NCI-H128 (cell line): Measurements from ENCODE around the gene BCL11B.
A peak's percentile ranks its signal among the peaks of the same experiment; 100 is the strongest.

ENCODE experiments used
- DNase-seq: peaks from one replicate; lab custom pipeline; 2025; ENCODE audit not compliant: unreplicated experiment; lab: John Stamatoyannopoulos, UW

Gene BCL11B

DNA sequence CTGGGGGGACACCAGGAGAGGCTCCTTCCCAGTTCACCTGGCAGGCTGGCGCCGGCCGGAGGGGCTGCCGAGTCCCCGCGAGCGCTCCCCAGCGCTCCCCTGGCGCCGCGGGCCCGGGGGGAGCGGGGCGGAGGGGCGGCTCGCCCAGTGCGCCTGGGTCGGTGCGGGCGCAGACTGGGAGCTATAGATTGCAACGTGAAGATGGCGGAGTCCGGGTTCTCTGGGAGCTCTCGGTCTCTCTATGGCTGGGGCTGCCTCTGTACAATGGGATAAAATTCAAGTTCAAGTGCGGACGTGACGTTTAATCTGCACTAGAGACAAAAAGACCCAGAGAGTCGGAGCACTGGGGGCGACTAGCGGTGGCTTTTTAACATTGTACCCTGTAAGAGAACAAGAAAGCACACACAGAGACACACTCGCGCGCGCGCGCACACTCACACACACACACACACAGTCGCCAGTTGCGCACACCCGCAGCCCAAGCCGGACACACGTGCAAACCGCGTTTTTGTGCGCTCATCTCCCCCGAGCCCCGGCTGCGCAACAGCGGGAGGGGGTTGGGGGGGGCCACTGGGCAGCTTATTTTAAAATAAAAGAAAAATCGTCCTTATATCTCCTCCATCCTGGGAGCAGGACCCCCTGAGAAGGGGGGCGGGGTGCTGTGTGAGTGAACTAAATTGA lies at the start of gene BCL11B:
TSS of gene BCL11B (minus strand) at position 247 of the 681 bp plus-strand sequence. CDS start 979 bp downstream, outside the sequence.
- peak; percentile 97 for DNase-seq

DNA sequence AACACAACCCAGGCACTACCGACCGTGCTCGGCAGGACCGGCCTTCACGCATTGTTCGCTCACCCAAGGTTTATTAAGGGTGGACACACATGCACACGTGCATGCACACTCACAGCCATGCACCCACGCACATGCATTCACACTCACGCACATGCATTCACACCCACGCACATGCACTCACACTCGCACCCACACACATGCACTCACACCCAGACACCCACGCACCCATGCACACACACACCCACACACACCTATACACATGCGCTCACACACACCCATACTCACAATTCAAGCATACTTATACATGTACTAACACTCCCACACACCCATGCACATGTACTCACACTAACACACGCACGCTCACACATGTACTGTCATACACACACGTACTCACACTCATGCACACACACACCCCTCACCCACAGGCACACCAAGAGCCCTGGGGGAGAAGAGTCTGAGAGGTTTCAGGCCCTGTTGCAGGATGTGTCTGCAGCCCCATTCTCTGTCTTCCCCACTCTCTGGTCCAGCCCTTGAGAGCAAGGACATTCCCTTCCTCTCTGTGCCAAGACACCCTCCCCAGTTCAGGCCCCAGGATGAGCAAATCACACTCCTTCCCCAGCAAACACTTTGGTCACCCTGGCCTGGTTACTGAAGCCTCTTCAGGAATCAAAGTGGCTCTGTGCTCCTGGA lies 49.4 kb upstream of the BCL11B start:
- DNase-seq, result no peak

DNA sequence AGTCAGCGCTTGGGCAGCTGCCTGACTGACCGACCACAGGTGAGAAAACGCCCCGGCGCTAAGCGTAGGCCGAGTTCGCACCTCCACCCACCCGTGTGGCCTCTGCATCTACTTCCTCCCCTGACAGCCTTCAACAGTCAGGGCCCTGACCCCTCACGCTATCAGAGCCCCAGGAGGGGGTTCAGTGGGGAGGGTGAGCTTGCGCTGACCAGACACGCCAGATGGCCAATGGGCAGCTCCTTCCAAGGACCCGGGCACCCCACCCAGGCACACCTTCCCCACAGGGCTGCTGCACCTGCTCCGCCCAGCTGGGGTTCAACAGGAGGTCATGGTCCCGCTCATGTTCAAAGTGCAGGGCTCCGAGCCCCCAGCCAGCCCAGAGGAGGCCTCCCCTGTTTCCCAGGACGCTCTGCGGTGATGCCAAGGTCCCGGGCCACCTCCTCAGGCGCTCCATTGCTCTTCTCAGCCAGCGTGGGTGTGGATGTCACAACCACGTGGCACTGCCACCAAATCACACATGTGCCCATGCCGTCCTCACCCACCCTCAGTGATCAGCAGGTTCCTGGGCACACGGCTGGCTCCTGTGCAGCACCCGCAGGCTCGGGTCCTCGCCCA lies 48.7 kb upstream of the BCL11B start:
- no peak for DNase-seq

DNA sequence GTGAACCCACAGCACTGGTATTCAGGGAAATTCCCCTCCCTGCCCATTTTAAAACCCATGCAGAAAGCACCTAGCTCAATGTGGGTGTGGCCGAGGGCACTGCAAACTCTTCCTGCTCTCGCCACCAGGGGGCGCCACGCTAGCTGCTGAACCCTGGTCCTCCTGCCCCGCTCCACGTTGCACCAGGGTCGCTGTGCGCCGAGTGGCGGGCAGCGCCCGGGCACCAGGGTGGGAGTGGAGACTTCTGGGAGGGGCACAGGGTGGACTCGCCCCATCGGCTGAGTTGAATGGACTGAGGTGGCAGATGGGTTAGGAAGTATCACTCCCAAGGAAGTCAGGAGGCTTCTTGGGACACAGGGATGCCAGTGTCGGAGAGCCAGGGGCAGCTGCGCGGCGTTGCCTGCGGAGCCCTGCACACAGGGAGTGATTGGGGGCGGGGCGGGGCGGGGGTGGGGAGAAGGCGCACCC lies 48.1 kb upstream of the BCL11B start:
- DNase-seq, result peak; percentile 22

DNA sequence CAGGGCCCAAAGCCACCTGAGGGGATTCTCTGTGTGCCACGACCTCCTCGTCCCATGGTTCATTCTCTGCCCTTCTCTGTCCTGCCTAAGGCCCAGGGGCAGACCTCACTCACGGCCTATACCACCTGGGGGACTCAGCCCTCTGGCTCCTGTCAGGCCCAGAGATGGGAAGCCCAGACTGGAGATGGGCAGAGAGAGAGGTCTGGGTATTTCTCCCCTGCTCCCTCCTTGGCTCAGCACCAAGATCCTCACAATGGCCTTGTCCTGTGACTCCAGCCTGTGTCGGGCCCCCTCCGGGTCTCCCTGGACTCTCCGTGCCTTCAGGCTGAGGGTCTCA lies 46.9 kb upstream of the BCL11B start:
- DNase-seq, result no peak

DNA sequence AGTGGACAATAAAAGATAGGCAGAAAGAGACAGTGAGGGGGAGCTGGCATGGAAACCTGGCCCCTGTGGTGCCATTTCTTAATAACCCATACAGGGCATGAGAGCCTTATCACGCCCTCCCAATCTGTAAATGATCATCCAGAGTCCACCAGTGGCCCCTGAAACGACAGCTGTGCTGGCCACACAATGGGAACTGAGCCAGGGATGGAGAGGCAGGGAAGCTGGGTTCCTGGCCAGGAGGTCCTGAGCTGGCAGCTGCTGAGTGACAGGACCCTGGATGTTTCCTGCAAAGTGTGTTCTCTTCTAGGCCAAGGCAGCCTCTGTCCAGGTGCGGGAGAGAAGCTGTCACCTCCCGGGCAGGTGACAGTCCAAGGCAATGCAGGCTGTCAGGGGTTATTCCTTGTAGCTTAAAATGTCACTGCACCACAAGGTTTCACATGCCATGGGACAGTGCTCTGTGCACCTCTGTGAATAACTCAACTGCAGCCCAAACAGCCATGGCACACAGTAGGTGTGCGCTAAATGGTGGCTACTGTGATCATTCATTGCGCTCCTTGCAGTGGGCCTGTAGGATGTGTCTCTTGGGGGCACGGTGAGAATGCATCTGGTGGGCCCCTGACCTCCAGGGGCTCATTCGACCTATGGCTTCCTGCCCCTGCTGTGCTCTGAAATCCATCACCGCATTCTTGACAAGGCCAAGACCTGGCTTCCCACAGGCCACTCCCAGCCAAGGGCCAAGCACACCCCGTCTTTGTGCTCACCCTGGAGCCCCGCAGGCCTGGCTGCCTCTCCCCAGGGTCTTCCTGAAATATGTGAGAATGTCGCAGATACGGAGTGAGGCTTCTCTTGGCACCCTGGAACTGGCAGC lies 46.3 kb upstream of the BCL11B start:
- DNase-seq, result no peak

DNA sequence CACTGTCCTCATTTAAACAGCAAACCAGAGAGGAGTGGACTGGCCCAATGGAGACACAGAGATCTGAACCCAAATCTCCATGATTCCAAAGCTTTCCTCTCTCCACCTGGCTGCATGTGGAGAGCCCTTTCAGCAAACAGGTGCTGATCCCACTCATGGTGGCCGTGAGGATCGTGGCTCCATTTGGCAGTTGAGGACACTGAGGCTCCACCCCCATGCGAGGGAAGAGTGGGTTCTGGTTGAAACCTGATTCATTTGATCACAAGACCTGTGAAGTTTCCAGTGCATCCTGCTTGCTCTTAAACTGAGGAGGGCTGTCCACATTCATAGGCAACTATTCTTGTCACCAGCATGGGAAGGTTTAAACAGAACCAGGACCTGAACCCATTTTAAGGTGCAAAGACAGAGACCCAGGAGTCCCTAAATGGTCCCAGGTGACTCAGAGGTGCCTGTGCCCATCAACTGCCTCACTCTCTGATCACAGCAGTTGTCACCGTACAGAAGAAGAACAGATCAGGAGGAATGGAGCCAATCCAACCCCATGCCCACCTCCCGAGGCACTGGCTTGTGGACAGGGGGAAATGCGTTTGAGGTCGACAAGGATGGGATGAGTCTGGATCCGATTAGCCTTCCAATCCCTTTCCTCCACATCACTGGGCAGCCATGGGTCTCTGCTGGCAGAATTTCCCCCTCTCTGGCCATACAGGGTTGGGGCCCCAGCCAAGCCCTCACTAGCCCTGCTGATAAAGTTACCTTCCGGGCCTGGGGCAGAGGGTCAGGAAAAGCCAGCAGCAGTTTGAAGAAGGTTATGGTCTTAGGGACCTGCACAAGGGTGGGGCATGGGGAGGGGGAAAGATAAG lies 45.5 kb upstream of the BCL11B start:
- no peak for DNase-seq

DNA sequence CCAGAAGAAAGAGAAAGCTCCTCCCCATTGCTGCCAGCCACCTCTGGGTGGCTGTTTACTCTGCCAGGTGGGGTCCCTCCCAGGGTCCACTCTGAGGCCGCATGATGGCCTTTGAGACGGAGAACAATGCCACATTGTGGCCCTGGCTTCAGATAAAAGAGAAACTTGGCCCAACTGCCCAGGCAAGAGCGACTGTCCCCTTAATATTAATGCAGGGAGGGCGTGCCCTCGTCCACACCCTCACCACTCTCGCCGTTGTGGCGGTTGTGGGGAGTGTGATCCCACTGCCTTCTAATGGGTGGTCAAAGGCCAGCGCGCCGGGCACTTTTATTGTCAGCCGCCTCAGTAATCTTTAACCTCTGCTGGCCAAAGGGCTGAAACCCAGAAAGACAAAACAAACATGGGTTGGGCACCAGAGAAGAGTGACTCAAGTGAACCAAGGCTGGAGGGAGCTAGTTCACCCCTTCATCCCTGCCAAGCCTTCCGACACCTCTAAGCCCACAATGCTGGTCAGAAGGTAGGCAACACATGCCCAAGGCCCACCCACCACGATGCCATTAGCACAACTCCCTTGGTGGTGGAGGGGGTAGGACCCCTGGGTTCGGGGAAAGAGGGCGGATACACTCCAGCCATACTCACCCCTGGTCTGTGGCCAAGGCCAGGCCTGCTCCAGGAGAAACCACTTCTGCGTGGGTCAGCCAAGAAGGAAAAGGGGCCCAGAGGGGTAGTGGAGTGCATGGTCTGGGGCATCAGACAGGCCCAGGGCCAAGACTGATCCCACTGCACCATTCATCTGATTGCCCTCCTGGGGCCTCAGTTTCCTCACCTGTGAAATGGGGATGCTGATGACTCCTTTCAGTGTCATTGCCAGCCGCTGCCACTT lies 44.5 kb upstream of the BCL11B start:
- DNase-seq, result no peak

DNA sequence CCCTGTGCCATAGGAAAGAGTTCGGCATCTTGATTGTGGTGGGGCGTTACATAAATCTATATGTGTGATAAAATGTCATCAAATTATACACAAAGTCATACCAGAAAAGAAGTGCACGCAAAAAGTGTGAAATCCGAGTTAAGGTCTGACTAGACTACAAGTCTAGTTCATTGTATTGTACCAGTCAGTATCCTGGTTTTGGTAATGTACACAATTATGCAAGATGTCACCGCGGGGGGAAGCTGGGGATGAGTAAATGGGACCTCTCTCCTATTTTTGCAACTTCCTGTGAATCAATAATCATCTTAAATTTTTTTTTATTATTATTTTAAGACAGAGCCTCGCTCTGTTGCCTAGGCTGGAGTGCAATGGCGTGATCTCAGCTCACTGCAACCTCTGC lies 43.2 kb upstream of the BCL11B start:
- no peak for DNase-seq

DNA sequence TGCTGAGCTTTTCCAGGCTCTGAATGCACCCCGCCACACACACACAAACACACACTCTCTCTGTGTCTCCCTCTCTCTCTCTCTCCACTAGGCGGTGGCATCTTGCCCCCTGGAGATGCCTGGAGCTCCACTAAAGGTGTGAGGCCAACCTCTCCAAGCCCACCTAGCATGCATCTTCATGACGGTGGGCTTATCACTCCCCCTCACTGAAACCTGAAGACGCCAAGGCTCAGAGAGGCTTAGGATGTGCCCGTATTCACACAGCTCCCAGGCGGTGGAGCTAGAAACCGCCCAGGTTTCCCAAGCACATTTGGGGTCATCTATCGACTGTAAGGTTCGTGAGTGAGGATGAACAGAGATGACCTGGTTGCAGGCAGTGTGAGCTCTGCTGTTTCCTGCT lies 42.6 kb upstream of the BCL11B start:
- no peak for DNase-seq

DNA sequence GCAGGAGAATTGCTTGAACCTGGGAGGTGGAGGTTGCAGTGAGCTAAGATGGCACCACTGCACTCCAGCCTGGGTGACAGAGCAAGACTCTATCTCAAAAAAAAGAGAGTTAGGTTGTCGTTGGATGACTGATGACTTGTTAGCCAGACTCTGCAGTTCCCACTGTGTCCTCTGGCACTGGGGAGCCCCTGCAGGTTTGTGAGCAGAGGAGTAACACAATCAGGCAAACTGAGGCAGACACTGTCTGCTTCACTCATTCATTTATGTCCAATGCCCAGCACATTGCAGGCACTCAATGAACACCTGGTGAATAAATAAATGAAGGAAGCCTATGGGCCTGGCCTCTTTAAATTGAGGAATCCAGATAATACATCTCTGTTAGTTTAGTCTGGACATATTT lies 41.2 kb upstream of the BCL11B start:
- no peak for DNase-seq

DNA sequence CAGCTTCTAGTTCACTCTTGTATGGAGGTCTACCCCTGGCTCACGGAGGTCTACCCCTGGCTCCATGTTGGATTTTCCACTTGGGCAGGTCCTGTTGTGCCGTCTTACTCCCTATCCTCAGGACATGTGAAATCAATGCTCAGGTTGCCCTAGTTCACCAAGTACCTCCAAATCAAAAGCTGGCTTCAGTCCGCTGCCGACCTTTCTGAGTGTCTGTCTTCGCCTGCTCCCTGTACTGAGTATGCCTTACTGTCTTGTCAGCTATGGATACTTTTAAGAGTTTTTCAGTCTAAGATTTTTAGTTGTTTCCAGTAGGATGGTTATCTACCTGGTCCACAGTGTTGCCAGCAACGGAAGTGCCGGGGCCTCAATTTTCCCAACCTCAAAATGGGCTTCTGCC lies 40.1 kb upstream of the BCL11B start:
- no peak for DNase-seq

DNA sequence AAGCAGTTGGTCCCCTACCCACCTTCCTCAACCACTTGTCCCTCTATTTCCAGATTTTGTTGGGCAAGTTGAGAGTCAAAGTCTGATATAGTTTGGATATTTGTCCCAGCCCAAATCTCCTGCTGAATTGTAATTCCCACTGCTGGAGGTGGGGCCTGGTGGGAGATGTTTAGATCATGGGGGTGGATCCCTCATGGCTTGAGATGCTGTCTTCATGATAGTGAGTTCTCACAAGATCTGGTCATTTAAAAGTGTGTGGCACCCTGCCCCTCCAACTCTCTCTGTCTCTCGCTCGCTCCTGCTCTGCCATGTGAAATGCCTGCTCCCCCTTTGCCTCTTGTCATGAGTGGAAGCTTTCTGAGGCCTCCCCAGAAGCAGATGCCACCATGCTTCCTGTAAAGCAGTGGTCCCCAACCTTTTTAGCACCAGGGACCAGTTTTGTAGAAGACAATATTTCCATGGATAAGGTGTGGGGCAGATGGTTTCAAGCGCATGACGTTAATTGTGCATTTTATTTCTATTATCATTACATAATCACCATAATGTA lies 37.3 kb upstream of the BCL11B start:
- DNase-seq, result no peak

DNA sequence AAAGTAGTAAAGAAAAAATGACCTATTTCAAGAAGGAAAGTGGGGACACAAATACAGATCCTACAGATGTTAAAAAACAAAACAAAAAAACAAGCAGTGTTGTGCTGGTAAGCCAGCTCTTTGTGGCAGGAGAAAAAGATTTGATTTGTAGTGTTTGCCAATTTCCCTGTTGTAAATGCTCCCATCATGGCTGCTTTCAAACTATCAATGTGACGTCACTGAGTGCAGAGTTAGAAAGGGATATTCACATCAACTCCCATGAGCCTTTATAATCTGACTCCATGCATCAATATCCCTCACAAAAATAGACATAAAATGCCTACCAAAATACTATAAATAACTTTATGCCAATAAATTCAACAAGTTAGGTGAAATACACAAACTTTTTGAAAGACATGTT lies 32.2 kb upstream of the BCL11B start:
- no peak for DNase-seq

DNA sequence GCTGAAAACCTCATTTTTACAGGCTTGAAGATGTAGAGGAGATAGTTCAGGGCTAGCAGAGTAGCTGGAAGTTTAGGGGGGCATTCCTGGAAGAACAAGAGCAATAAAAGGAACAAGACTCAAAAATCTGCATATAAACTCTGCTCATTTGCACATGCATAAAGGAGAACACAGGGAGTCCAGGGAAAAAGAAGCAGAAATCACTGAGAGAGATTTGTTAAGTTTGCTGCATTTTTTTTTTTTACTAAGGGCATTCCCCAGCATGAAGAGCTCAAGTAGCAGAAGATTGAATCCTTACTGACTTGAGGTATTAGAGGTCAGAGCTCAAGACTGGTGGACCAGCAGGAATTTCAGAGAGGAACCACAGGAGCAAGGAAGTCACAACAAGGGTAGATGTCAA lies 28.2 kb upstream of the BCL11B start:
- no peak for DNase-seq

DNA sequence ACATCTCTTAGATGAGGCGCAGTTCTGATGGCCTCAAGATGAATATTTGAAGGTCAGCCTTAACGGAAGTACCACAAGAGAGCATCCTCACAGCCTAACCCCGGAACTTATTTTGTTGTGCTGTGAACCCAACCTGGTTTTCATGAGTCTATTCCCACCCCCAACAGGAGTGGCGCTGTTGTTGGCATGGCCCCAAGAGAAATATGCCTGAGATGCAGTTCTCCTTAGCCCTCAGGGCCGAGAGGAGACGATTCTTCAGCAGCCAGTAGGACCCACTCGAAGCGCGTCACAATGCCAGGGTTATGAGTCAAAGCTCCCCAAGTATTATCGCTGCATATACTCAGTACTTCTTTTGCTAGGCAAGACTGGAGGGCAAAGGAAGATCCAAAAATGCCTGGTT lies 24.5 kb upstream of the BCL11B start:
- DNase-seq, result no peak

DNA sequence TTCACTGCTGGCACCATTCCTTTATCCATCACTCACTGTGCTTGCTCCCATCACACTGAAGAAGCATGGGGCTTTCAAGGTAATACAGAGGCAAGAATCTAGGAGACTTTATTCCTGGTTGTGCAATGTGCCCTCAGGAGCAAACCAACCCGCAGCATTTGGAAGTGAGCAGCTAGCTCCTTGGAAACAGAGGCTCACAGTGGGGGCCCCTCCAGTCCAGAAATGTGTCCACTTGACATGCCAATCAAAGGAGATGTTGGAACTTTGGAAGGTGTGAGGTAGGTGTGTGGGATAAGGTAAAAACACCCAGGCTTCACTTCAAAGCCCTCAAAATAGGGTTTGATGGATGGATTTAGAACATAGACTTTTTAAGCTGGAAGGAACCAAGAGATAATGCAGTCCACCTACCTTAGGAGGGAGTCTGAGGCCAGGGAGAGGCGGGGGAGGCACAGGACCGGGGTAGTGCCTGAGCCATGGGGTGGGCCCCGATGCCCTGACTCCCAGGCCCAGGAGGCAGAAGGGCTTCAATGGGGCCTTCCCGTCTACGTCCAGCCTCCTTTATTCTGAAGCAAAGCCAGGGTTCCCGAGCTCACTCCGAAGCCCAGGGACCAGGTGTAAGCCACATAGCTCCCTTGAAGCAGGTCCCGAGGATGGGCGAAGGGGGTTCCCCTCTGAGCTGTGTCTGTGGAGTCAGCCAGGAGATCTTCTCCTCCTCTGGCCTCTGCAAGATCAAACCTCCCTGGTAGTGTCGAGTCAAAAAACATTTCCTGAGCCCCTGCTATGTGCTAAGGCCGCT lies 17.6 kb upstream of the BCL11B start:
- DNase-seq, result no peak

DNA sequence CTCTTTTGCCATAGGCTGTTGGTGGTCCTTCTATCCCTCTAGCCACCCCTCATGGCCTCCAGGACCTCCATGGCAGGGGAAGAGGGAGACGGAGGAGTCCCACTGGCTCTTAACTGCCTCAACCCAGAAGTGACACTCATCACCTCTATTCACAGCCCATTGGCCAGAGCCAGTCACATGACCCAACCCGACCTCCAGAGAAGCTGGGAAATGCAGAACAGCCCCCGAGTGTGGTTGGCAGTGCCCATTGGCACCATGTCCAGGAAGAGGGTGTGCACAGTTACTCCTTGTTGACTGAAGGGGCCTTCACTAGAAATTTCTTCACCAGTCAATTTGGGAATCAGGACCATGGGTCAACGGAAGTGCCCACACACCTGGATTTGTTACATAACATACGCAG lies 17.0 kb upstream of the BCL11B start:
- DNase-seq, result no peak
